DLD1 (cell line): ENCODE results near the gene FLVCR1.
"Not testable (repeated sequence)": the region's sequence is repeated elsewhere in the genome, so short reads cannot be mapped to it uniquely, and the experiment has no call there.

ENCODE experiments used
- in situ Hi-C: cut with HindIII; loops from 2 replicates; pipeline ENCODE4 v1.10.0; 2017; ENCODE audit warnings: low sequenced_read_pairs

The FLVCR1 gene

GRCh38 chr1:212857992-212858460 is at the start of gene FLVCR1:
TSS of gene FLVCR1 (plus strand) at chr1:212858275. CDS start at chr1:212858453, 178 bp downstream.
- in situ Hi-C loops, result no loop called here

GRCh38 chr1:212814537-212815334 is 43.3 kb upstream of the FLVCR1 start:
- in situ Hi-C loops, result no loop called here

GRCh38 chr1:212816567-212817278 is 41.4 kb upstream of the FLVCR1 start:
- in situ Hi-C loops, result no loop called here

DNA sequence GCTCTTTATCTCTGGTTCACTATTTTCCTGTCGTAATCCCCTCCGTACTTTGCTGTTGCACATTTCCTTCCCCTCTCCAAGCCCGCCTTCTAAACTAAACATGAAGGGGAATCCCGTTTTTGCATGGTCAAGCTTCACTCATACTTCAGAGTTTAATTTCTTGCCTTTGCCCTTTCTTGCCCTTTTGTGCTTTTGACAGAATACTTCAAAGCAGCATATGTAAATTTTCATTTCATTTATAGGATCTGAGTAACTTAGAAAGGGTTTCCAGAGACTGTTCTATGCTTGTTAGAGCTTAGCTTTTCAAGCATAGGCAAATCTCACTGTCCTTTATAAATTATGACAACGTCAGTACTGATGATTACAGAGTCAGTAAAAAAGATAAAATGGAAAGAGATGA is 38.3 kb upstream of the FLVCR1 start:
- in situ Hi-C loops, result no loop called here

- in situ Hi-C loops, result no loop called here
Observed at GRCh38 chr1:212820969-212821368, 37.1 kb upstream of the FLVCR1 start.

DNA sequence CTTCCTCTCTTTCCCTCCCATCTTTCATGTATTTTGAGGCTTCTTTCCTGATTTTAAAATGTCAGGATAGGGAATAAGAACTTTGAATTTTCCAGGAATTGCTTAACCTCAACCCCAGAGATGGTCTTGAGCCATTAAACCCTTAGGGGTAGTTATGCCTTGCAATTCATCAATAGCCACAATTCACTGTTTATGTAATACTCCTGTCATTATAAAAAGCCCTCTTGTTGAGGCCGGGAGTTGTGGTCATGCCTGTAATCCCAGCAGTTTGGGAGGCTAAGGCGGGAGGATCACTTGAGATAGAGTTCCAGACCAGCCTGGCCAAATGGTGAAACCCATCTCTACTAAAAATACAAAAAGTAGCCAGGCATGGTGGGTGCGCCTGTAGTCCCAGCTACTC is 35.1 kb upstream of the FLVCR1 start:
- in situ Hi-C loops, result no loop called here

DNA sequence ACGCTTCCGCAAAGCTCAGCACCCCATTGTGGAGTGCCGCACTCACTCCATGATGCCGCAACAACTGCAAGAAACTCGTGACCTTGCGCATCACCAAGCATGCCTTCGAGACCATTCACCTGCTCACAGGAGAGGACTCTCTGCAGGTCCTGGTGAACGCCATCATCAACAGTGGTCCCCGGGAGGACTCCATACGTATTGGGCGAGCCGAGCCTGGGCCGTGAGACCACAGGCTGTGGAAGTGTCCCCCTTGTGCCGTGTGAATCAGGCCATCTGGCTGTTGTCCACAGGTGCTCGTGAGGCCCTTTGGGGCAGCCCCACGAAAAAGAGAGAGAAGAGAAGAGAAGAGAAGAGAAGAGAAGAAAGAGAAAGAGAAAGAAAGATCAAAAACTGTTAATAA is 33.9 kb upstream of the FLVCR1 start:
- in situ Hi-C loops, result no loop called here

DNA sequence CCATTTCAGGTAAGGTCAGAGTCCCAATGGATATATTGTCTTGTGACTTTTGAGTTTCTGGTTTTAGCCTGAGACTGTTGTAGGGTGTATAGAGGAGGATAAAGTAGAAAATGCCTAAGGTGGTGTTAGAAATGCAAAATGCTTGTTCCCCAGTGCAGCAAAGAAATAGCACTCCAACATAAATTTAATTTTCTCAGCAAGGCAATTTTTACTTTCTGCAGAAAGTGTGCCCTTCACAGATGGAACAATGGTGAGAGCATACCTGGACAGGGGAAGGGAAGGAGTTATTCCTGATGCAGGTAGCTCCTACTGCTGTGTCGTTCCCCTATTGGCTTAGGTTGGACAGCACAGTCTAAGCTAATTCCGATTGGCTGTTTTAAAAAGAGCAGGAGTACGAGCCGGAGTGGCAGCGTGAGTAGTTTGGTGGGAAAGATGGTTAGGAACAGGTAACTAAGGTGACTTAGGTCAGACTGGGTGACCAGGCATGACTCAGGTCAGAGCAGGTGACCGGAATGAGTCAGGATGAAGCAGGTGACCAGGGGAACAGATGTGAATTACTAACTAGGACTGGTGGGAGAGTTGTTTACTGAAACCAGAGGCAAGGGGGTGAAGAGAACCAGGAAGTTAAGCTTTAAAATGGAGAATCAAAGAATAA is 32.1 kb upstream of the FLVCR1 start:
- in situ Hi-C loops, result no loop called here

GRCh38 chr1:212827171-212827776 is 30.8 kb upstream of the FLVCR1 start:
- in situ Hi-C loops, result no loop called here

GRCh38 chr1:212827831-212828278 is 30.2 kb upstream of the FLVCR1 start:
- in situ Hi-C loops, result no loop called here

GRCh38 chr1:212828395-212828794 is 29.7 kb upstream of the FLVCR1 start:
- in situ Hi-C loops, result no loop called here

DNA sequence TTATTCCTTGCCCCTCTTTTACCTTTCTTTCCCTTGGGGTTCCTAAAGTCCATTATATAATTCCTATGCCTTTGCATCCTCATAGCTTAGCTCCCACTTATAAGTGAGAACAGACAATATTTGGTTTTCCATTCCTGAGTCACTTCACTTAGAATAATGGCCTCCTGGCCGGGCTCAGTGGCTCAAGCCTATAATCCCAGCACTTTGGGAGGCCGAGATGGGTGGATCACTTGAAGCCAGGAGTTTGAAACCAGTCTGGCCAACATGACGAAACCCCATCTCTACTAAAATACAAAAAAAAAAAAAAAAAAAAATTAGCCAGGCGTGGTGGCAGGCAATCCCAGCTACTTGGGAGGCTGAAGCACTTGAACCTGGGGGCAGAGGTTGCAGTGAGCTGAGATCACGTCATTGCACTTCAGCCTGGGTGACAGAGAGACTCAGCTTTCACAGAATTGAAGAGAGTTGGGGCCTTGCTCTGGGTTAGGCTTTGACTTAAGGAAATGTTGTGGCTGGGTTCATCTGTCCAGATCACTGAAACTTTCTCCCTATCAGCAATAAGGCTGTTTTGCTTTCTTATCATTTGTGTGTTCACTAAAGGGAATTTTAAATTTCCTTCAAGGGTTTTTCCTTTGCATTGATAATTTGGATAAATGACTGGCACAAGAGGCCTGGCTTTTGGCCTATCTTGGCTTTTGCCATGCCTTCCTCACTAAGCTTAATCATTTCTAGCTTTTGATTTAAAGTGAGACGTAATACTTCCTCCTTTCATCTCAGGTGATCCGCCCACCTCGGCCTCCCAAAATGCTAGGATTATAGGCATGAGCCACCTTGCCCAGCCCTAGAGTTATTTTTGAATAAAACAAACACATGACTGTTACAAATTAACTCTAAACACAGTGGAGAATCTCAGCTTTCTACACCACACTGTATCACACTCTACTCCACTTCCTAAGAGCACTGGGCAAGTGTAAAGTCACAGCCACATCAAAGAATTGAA is 24.6 kb upstream of the FLVCR1 start:
- in situ Hi-C loops, result not testable (repeated sequence)

GRCh38 chr1:212838145-212838544 is 19.9 kb upstream of the FLVCR1 start:
- in situ Hi-C loops, result no loop called here

- in situ Hi-C loops, result not testable (repeated sequence)
Observed at GRCh38 chr1:212844521-212844920, 13.6 kb upstream of the FLVCR1 start.

- in situ Hi-C loops, result no loop called here
Observed at GRCh38 chr1:212847549-212847948, 10.5 kb upstream of the FLVCR1 start, which contains the start of gene SPATA45. TSS of gene SPATA45 (minus strand) at chr1:212847649. CDS start at chr1:212836149, 11,500 bp downstream.

DNA sequence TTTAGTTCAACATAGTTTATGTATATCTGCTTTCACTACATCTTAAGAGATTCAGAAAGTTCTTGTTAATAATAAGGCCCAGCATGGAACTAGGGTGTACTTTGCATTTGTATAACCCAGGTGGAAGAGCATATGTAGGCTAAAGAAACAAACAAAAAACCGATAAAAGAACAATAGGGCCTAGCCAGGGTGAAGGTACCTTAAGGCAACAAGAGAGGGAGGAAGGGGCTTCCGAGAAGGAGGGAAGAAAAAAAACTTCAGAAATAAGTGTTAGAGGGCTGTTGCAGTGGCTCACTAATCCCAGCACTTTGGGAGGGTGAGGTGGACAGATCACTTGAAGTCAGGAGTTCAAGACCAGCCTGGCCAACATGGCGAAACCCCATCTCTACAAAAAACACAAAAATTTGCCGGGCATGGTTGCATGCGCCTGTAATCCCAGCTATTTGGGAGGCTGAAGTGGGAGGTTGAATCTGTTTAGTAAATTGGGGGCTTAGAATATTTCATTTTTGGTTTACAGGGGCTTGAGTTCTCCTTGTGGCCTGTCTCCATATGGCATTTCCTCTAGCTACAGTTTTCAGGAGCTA is 5.9 kb upstream of the FLVCR1 start:
- in situ Hi-C loops, result no loop called here

- in situ Hi-C loops, result no loop called here
Observed at GRCh38 chr1:212853658-212854057, 4.4 kb upstream of the FLVCR1 start.

DNA sequence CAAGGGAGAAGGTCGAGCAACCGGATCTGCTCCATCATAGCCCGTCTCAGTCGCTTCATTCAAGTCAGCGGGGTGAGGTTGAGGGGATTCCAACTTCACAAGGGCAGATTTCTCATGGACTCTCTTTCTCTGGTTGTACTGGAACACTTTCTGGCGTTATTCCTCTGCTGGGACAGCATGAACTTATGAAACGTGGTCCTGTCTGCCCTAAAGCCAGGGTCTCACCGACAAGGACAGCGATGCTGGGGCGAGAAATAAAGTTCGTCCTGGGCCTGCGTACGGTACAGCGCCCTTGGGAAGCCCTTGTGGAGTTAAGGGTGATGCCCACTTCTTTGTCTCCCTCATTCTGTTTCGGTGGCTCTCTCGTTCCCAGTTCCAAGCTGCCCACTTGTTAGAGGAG is 1.3 kb upstream of the FLVCR1 start:
- in situ Hi-C loops, result no loop called here

GRCh38 chr1:212858461-212859265 is 588 bp downstream of the FLVCR1 start:
- in situ Hi-C loops, result no loop called here
